ENCODE measurements around the gene TCP11X1.
"Not testable (repeated sequence)": the region's sequence is repeated elsewhere in the genome, so short reads cannot be mapped to it uniquely, and the experiment has no call there.

Gene TCP11X1
- long read RNA-seq, result 0 reads

DNA sequence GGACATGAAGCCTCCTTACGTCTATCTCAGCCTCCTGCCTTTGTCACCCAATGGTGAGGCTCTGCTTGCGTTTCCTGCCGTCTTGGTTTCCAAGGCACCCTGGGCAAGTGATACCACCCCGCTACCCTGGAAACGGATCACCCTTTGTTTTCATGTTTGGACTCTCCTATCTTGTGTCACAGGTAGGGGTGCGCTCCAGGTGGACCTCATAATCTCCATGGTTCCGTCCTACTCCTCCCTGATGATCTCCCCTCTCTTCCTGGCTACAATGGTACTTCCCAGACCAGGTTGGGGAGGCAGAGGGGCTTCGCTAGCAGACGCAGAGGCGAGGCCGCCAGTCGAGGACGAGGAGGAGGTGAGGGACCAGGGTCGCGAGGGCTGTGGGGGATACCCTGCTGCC is at the start of gene TCP11X1:
TCP11X1 (plus strand) TSS at position 316 of the 400 bp plus-strand sequence.
- H3K27ac ChIP-seq (replicated peaks); DNase-seq (ENCODE audit: low read depth in 1 of 2, low spot score in 1 of 2); H3K27me3 ChIP-seq (ENCODE audit: insufficient read depth, poor library complexity, severe bottlenecking); H3K4me3 ChIP-seq (replicated peaks; ENCODE audit: insufficient read depth, low read length): not testable (repeated sequence)

DNA sequence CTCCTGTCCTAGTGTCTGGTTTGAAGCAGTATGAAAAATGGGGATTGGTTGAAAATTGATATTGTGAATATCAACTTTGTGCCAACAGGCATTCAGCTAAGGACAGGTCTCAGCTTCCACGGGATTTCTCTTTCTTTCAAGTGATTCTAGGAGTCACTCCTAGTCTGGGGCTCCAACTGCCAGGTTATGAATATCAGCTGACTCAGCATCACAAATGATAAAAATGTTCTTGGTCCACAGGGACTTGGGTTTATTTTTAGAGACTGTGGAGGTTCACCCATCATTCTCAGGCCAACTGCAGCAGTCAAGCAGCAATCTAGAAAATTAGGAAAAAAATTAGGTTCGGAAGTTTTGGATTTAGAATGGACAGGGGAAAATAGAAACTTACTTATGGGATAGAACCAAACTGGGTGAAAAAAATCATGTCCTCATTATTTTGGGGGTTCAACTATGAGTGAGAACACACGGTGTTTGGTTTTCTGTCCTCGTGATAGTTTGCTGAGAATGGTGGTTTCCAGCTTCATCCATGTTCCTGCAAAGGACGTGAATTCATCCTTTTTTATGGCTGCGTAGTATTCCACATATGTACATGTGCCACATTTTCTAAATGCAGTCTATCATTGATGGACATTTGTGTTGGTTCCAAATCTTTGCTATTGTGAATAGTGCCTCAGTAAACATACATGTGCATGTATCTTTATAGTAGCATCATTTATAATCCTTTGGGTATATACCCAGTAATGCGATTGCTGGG is 29.0 kb upstream of the TCP11X1 start:
- Histone ChIP-seq H3K4me3 (replicated peaks; ENCODE audit: insufficient read depth, low read length) (no peak overlapping the region), H3K27ac (replicated peaks) (no peak overlapping the region), H3K27me3 (ENCODE audit: insufficient read depth, poor library complexity, severe bottlenecking) (no peaks in the 10 kb centered on the region)
- no peak for DNase-seq (ENCODE audit: low read depth in 1 of 2, low spot score in 1 of 2)
- TF ChIP-seq SPI1 (IDR thresholded peaks at IDR 0.05; ENCODE audit: borderline replicate concordance, low read depth) (no peak), POLR2AphosphoS5 (IDR thresholded peaks at IDR 0.05; ENCODE audit: low read depth) (no peak), GABPA (IDR thresholded peaks at IDR 0.05; ENCODE audit: low read depth) (no peak)
- TF ChIP-seq, protein P1, sequence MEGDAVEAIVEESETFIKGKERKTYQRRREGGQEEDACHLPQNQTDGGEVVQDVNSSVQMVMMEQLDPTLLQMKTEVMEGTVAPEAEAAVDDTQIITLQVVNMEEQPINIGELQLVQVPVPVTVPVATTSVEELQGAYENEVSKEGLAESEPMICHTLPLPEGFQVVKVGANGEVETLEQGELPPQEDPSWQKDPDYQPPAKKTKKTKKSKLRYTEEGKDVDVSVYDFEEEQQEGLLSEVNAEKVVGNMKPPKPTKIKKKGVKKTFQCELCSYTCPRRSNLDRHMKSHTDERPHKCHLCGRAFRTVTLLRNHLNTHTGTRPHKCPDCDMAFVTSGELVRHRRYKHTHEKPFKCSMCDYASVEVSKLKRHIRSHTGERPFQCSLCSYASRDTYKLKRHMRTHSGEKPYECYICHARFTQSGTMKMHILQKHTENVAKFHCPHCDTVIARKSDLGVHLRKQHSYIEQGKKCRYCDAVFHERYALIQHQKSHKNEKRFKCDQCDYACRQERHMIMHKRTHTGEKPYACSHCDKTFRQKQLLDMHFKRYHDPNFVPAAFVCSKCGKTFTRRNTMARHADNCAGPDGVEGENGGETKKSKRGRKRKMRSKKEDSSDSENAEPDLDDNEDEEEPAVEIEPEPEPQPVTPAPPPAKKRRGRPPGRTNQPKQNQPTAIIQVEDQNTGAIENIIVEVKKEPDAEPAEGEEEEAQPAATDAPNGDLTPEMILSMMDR (IDR thresholded peaks at IDR 0.05; ENCODE audit: insufficient read depth, low read length), result no peak
- TF ChIP-seq, protein P2, sequence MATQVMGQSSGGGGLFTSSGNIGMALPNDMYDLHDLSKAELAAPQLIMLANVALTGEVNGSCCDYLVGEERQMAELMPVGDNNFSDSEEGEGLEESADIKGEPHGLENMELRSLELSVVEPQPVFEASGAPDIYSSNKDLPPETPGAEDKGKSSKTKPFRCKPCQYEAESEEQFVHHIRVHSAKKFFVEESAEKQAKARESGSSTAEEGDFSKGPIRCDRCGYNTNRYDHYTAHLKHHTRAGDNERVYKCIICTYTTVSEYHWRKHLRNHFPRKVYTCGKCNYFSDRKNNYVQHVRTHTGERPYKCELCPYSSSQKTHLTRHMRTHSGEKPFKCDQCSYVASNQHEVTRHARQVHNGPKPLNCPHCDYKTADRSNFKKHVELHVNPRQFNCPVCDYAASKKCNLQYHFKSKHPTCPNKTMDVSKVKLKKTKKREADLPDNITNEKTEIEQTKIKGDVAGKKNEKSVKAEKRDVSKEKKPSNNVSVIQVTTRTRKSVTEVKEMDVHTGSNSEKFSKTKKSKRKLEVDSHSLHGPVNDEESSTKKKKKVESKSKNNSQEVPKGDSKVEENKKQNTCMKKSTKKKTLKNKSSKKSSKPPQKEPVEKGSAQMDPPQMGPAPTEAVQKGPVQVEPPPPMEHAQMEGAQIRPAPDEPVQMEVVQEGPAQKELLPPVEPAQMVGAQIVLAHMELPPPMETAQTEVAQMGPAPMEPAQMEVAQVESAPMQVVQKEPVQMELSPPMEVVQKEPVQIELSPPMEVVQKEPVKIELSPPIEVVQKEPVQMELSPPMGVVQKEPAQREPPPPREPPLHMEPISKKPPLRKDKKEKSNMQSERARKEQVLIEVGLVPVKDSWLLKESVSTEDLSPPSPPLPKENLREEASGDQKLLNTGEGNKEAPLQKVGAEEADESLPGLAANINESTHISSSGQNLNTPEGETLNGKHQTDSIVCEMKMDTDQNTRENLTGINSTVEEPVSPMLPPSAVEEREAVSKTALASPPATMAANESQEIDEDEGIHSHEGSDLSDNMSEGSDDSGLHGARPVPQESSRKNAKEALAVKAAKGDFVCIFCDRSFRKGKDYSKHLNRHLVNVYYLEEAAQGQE (IDR thresholded peaks at IDR 0.05; ENCODE audit: insufficient replicate concordance, low read depth), result no peak

DNA sequence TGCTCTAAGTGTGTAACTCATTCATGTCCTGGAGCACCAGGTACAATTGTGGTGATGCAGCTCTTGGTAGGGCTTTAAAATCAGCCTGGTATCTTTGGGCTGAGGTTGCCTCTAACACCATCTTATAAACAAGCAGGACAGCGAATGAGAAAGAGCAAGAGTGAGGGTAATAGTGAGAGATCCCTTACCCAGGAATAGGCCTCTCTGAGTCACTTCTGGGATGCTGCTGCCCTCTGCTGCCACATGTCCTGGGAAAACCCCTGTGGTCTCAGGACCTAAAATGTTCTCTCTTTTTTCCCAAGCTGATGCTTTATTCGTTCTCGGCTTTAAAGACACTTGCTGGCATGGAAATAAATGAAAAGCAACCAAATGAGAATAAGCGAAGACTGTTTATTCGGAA is 7.2 kb upstream of the TCP11X1 start:
- not testable (repeated sequence) for DNase-seq (ENCODE audit: low read depth in 1 of 2, low spot score in 1 of 2); H3K27me3 ChIP-seq (ENCODE audit: insufficient read depth, poor library complexity, severe bottlenecking); H3K27ac ChIP-seq (replicated peaks); H3K4me3 ChIP-seq (replicated peaks; ENCODE audit: insufficient read depth, low read length)

DNA sequence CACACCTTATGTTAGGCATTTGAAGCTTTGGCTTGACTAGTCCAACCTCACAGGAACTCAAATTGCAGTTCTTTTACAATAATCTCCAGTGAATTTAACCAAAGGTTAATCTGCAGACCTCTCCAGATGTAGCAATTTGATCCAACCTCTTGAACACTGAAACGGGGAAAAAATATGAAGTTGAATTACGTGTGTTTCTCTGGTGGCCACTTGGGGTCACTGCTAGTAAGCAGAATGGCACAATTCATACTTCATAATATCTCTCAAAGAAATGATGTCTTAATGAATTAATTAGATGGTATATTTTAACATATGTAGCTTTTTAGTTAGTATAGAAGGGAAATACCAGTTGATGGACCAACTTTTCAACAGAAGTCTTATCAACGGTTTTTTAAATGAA is 1.4 kb downstream of the TCP11X1 start:
- H3K4me3 ChIP-seq (replicated peaks; ENCODE audit: insufficient read depth, low read length), result not testable (repeated sequence)

DNA sequence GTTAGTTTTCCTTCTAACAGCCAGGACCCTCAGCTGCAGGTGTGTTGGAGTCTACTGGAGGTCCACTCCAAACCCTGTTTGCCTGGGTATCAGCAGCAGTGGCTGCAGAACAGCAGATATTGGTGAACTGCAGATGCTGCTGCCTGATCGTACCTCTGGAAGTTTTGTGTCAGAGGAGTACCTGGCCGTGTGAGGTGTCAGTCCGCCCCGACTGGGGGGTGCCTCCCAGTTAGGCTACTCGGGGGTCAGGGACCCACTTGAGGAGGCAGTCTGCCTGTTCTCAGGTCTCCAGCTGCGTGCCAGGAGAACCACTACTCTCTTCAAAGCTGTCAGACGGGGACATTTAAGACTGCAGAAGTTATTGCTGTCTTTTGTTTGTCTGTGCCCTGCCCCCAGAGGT is 20.6 kb downstream of the TCP11X1 start:
- not testable (repeated sequence) for H3K27me3 ChIP-seq (ENCODE audit: insufficient read depth, poor library complexity, severe bottlenecking); DNase-seq (ENCODE audit: low read depth in 1 of 2, low spot score in 1 of 2); H3K4me3 ChIP-seq (replicated peaks; ENCODE audit: insufficient read depth, low read length); H3K27ac ChIP-seq (replicated peaks)

More for the DNA sequence above, 1.4 kb downstream of the TCP11X1 start:
- not testable (repeated sequence) for H3K27me3 ChIP-seq (ENCODE audit: insufficient read depth, poor library complexity, severe bottlenecking); DNase-seq (ENCODE audit: low read depth in 1 of 2, low spot score in 1 of 2); H3K27ac ChIP-seq (replicated peaks)

DNA sequence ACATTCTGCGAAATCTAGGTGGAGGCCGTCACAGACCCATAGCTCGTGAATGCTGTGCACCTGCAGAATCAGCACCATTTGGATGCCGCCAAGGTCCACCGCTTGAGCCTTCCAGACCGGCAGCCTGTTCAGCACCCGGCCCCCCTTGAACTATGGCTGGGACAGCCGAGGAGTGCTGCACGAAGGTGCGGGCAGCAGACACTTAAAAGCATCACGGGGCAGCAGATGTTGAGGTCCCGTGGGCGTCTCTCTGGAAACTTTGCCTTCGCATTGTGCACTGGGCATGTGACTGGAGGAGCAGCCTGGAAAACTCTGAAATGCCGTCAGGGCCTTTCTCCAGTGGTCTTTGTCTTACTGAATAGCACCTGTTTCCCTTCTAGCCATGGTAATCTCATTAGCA is 25.2 kb downstream of the TCP11X1 start:
- not testable (repeated sequence) for H3K4me3 ChIP-seq (replicated peaks; ENCODE audit: insufficient read depth, low read length); DNase-seq (ENCODE audit: low read depth in 1 of 2, low spot score in 1 of 2); H3K27ac ChIP-seq (replicated peaks); H3K27me3 ChIP-seq (ENCODE audit: insufficient read depth, poor library complexity, severe bottlenecking)

DNA sequence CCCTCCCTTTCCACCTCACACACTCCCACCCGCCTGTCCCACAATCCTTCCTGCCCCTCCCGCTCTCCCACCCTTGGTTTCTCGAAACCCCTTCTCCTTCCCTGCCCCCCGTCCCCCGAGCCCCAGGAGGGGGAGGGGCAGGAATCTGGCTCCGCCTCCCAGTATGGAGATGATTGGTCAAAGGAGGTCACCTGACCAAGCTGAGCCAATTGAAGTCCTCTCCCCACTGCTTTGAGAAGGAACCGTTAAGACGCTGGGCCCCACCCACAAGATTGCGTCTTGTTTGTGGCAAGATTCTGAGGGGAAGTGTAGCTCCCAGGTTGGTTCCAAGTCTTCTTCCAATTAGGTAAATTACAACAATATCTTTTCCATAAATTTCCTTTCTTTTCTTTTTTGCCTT is 31.8 kb downstream of the TCP11X1 start, which contains the start of gene NXF2:
NXF2 (plus strand) TSS at position 275 of the 400 bp plus-strand sequence. CDS start 59,912 bp downstream, outside the sequence.
- H3K4me3 ChIP-seq (replicated peaks; ENCODE audit: insufficient read depth, low read length); H3K27me3 ChIP-seq (ENCODE audit: insufficient read depth, poor library complexity, severe bottlenecking): not testable (repeated sequence)

DNA sequence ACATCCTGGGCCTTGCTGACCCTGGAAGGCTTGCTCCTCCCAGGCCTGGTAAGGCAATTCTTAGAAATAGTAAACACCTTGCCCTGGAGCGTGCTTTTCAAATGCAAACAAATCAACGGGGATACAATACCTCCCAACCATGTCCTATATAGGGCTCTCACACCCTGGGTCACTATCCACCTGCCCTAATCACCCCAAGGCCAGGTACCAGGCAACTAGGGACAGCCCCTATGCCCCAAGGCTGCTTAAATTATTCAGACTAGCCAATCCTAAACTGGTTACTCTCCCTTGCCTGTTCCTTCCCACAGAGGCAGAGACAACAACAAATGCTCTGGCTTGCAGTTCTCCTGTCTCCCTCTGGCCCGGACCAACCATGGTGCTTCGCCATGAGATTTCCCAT is 57.1 kb downstream of the TCP11X1 start:
- not testable (repeated sequence) for DNase-seq (ENCODE audit: low read depth in 1 of 2, low spot score in 1 of 2); H3K4me3 ChIP-seq (replicated peaks; ENCODE audit: insufficient read depth, low read length); H3K27ac ChIP-seq (replicated peaks); H3K27me3 ChIP-seq (ENCODE audit: insufficient read depth, poor library complexity, severe bottlenecking)

More for the DNA sequence above, 31.8 kb downstream of the TCP11X1 start, which contains the start of gene NXF2:
- not testable (repeated sequence) for DNase-seq (ENCODE audit: low read depth in 1 of 2, low spot score in 1 of 2); H3K27ac ChIP-seq (replicated peaks)
